Kasumi-1 (cell line): Measurements from ENCODE around the gene MTF2.
"Not testable (repeated sequence)": the region's sequence is repeated elsewhere in the genome, so short reads cannot be mapped to it uniquely, and the experiment has no call there.

Experiments
- DNase-seq, 2 experiments: peaks; one replicate each; lab custom pipeline; 2025; lab: John Stamatoyannopoulos, UW

The MTF2 gene

DNA sequence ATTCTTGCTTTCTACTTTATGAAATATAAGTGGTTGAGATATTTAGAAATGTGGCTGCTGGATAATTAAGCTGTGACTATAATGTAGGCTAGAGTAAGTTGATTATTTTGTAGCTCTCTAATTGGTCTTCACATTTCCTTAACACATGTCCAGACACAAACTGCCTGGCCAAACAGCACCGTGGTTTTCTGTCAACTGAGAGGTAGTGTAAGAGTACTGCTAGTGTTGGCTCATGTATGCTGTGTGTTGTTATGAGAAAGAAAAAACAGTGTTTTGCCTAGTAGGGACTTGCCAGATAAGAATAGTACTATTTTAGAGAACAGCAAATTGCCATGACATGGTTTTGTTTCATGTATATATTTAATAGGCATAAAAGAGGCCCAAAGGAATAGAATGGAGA lies 64.1 kb downstream of the MTF2 start:
- no peak for DNase-seq

DNA sequence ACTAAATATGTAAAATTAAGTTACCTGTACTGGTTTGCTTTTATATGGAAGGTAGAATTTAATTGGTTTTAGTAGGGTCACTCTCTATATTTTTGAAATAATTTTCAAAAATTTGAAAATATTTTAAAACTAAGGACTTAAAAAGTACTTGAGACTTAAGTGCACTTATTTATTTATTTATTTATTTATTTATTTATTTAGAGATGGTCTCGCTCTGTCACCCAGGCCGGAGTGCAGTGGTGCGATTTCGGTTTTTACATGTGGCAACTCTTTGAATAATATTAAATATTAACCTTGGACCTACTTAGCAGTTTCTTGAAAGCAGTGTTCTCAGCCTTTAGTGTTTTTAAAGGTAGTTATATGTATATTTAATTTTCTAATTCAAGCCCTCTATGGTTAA lies 64.7 kb downstream of the MTF2 start:
- no peak for DNase-seq

DNA sequence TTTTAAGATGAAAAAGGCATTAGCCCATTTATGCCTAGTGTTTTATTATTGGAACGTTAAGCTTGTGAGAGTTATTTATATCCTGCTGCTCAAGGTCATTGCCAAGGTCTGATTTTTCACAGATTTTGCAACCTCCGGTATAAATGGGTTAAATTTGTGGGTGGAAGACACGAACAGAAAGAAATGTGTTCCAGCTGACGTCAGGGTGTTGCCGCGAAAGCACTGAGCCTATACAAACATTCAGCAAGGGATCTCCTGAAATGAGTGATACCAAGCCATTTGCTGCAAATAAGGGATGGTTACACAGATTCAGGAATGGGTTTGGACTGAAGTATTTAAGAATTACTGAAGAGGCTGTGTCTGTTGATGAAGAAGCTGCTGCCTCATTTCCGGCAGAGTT lies 68.9 kb downstream of the MTF2 start:
- DNase-seq, result no peak

DNA sequence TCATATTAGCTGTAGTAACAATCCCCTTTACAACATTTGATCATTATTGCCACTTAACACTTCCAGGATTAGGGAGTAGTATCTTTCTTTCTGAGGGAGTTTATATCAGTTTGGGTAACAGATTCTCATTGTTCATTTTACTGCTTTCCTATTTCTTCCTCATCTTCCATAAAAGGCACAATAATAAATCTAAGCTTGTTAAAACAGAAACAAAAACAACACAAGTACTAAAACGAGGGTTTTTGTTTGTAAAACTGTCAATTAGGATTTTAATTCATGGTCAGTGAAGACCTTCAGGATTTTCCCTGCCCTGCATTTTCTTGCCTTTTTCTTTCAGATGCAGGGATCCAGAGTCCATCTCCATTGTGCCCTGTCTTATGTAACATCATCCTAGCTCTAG lies 71.6 kb downstream of the MTF2 start:
- no peak for DNase-seq

DNA sequence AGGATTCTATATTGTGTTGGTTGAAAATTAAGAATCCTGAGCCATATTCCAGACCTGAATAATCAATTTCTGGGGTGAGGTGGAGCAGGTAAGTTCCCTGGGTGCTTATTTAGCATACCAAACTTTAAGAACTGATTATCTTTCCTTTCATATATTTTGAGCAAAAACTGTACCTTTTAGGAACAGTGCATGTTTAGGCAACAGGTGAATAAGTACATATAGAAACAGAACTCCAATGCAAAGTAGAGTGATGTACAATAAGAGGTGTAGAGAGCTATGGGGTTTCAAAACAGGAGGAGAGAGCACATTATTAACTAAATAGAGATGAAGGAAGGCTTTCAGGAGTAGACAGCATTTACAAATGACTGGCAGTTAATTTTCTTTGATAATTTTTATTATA lies 72.4 kb downstream of the MTF2 start:
- no peak for DNase-seq

DNA sequence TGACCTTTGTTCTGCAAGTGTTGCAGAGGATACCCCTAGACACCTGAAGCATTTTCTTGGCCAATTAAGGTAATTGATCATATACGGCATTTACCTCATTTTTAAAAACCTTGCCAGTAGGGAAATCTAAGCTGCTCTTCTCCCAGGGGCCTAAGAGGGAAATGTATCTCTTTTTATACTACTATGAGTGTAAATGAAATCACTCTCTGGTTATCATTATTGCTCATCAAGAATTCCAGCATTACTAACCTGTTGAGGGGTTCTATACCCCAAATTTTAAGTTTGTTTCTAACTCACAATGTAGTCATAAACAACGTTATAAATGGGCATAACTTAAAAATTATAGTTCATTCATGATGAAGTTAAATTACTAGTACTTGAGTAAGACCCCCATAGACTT lies 73.8 kb downstream of the MTF2 start:
- DNase-seq, result no peak

DNA sequence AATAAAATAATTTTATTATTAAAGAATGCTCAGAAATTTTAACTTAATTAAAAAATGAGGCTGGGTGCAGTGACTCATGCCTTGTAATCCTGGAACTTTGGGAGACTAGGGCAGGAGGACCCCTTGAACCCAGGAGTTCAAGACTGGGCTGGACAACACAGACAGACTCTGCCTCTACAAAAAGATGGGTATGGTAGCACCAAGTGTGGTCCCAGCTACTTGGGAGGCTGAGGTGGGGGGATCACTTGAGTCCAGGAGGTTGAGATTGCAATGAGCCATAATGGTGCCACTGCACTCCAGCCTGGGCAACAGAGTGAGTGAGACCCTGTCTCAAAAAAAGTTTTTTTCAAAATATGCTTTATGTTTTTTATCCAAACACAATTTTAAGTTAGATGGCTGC lies 75.8 kb downstream of the MTF2 start:
- no peak for DNase-seq

DNA sequence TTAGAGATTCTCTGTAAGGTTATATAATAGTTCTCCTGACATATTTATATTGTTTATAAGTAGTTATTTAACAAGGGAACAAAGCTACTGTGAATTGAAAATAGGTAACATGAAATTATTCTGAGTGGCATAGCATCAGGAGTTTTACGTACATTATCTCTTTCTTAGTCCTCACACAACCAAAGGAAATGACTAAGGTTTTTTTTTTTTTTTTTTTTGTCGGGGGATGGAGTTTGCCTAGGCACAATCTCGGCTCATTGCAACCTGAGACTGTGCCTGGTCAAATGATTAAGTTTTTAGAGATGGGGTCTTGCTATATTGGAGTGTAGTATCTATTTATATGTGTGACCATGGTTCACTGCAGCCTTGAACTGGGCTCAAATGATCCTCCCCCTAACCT lies 76.3 kb downstream of the MTF2 start:
- DNase-seq, result no peak

DNA sequence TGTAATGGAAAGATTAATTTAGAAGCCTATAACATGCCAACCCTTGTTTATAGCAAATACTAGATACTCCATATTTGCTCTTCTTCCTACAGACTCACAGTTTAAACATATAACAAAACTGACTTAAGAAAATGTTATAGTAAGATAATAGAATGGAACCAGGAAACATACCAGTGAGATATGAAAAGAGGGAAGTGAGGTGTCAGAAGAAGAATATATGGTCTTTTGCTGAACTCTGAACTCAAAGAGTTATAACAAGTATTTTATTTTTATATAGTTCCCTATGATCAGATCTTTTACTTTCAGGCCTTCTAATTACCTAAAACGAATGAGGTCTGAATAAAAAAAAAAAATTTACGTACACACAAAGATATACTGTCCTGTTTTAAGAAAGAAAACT lies 80.3 kb downstream of the MTF2 start:
- DNase-seq, result no peak

DNA sequence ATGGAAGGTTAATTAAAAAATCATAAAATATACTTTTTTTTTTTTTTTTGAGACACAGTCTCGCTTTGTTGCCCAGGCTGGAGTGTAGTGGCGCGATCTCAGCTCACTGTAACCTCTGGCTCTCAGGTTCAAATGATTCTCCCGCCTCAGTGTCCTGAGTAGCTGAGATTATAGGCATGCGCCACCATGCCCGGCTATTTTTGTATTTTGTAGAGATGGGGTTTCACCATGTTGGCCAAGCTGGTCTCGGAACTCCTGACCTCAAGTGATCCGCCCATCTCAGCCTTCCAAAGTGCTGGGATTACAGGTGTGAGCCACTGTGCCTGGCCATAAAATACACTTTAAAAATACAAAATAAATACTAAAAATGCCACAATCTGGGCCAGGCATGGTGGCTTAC lies 84.2 kb downstream of the MTF2 start:
- DNase-seq, result not testable (repeated sequence)

DNA sequence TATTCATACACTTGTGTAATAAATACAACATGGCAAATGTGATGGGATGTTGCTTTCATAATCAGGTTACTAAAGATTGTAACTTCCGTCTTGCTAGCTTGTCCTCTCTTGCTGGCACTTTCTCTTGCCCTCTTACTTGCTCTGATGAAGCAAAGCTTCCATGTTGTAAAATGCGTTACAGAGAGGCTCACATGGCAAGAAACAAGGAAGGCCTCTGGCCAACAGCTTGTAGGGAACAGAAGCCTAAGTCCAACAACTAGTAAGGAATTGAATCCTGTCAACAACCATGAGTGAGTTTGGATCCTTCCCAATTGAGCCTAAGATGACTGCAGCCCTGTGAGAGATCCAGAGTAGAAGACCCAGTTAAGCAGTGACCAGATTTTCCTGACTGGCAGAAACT lies 85.7 kb downstream of the MTF2 start:
- no peak for DNase-seq

DNA sequence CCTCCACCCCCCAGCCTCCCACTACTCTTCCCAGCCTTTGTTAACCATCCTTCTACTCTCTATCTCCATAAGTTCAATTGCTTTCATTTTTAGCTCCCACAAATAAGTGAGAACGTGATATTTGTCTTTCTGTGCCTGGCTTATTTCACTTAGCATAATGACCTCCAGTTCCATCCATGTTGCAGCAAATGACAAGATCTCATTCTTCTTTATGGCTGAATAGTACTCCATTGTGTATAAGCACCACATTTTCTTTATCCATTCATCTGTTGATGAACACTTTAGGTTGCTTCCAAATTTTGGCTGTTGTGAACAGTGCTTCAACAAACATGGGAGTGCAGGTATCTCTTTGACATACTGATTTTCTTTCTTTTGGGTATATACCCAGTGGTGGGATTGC lies 86.8 kb downstream of the MTF2 start:
- not testable (repeated sequence) for DNase-seq

DNA sequence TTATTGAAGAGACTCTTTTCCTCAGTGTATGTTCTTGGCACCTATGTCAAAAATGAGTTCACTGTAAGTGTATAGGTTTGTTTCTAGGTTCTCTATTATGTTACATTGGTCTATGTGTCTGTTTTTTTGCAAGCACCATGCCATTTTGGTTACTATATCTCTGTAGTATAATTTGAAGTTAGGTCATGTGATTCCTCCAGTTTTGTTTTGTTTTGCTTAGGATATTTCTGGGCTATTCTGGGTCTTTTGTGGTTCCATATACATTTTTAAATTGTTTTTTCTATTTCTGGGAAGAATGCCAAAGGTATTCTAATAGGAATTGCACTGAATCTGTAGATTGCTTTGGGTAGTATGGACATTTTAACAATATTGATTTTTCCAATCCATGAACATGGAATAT lies 87.9 kb downstream of the MTF2 start:
- DNase-seq, result no peak

DNA sequence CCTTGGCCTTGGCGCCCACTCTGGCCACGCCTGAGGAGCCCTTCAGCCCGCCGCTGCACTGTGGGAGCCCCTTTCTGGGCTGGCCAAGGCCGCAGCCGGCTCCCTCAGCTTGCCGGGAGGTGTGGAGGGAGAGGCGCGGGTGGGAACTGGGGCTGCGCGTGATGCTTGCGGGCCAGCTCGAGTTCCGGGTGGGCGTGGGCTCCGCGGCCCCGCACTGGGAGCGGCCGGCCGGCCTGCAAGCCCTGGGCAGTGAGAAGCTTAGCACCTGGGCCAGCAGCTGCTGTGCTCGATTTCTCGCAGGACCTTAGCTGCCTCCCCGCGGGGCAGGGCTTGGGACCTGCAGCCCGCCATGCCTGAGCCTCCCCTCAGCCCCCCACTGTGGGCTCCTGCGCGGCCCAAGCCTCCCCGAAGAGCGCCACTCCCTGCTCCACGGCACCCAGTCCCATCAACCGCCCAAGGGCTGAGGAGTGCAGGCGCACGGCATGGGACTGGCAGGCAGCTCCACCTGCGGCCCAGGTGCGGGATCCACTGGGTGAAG lies 91.1 kb downstream of the MTF2 start:
- not testable (repeated sequence) for DNase-seq

DNA sequence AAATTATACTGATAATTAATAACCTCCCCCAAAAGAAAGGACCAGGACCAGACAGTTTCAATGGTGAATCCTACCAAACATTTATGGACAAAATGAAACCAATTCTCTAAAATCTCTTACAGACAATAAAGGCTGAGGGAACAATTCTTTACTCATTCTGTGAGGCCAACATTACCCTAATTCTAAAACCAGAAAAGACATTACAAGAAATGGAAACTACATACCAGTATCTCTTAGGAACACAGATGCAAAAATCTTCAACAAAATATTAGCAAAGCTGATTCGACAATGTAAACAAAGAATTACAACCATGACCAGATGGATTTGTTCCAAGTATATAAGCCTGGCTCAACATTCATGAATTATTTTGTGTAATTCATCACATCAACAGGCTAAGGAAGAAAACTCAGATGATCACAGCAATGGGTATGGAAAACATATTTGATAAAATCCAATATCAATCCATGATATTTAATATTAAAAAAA lies 92.5 kb downstream of the MTF2 start:
- DNase-seq, result no peak

DNA sequence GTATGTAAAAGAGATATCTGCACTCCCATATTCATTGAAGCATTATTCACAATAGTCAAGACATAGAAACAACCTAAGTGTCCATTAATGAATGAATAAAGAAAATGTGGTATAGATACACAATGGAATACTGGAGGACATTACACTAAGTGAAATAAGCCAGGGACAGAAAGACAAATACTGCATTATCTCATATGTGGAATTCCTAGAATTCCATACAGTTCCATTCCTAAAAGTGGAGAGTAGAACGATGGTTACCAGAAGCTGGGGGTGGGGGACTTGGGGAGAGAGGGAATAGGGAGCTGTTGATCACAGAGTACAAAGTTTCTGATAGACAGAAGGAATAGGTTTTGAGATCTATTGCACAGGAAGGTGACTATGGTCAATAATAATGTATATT lies 93.7 kb downstream of the MTF2 start:
- no peak for DNase-seq

DNA sequence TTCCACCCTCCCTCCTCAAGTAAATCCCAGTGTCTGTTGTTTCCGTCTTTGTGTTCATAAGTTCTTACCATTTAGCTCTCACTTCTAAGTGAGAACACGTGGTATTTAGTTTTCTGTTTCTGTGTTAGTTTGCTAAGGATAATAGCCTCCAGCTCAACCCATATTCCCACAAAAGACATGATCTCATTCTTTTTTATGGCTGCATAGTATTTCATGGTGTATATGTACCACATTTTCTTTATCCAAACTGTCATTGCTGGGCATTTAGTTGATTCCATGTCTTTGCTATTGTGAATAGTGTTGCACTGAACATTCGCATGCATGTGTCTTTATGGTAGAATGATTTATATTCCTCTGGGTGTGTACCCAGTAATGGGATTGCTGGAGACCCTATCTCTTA lies 95.6 kb downstream of the MTF2 start:
- DNase-seq, result not testable (repeated sequence)

DNA sequence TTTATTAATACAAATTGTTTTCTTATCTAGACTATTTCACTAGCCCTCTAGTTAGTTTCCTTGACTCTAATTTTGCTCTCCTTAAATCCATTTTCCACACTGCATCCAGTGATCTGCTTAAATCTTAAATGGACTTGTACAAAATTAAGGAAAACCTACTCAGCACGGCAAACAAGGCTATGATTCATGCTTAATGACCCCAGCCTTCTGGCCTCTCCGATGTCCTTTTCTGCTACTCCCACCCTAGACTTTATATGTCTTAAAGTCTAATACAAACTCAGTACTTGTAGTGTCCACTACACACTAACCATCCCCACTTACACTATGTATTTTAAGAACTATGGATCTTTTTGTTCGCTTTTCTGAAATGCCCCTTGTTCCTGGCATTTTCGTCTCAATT lies 98.9 kb downstream of the MTF2 start:
- peak in 1 of 2 experiments; percentile 15 for DNase-seq

DNA sequence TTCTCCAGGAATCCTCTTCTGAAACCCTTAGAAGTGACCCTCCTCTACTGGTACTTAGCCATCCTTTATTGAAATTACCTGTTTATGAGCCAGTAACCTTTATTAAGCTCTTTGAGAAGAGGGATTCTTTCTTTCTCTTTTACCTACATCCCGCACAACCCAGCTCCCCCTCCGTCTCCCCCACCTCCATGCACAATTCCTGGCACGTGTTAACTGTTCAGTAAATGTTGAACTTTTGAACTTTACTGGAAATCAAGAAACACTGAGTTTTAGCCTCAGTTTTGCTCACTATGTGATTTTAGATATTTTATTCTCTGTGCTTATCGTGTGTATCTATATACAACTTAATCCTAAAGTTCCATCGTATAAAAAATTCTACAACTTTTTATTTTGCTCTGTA lies 99.3 kb downstream of the MTF2 start:
- no peak for DNase-seq

DNA sequence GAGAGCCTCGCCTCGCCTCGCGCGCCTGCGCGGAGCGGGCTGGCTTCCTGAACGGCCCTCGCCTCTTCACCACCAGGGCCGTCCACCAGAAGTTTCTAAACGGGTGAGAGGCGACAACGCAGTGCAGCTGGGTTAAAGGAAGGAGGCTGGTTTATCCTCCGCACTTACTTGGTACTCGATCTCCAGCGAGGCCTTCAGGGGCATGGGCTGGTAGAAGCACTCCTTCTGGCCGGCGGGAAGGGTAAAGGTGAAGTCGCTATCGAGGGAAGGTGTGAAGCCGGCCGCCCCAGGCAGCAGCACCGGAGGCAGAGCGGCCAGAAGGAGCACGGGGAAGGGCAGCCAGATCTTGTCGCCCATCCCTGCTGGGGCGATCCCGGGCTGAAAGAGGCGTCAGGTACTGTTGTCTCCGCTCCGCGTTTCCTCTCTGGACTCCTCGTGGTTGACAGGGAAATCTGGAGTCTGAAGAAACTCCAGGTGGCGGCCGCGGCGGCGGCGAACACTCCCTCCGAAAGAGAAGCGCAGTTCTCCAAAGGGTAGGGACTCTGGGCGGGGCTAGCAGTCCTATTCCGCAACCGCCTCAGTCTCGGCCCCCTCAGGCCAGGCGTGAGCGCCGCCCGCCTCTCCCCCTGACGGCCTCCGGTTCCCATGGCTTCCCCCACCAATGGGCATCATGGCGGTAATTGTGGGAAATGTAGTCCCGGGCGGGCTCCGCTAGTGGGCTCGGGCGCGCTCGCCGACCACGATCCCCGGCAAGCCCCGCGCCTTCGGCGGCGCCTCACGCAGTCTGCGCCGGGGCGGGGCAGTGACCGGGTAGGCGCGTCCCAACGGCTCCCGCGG lies 101.0 kb downstream of the MTF2 start, which contains the start of gene TMED5:
Gene TMED5 (minus strand): TSS at position 528 of the 837 bp plus-strand sequence. CDS start 171 bp downstream, at position 357.
- DNase-seq, result peak; percentile 96 to 97

DNA sequence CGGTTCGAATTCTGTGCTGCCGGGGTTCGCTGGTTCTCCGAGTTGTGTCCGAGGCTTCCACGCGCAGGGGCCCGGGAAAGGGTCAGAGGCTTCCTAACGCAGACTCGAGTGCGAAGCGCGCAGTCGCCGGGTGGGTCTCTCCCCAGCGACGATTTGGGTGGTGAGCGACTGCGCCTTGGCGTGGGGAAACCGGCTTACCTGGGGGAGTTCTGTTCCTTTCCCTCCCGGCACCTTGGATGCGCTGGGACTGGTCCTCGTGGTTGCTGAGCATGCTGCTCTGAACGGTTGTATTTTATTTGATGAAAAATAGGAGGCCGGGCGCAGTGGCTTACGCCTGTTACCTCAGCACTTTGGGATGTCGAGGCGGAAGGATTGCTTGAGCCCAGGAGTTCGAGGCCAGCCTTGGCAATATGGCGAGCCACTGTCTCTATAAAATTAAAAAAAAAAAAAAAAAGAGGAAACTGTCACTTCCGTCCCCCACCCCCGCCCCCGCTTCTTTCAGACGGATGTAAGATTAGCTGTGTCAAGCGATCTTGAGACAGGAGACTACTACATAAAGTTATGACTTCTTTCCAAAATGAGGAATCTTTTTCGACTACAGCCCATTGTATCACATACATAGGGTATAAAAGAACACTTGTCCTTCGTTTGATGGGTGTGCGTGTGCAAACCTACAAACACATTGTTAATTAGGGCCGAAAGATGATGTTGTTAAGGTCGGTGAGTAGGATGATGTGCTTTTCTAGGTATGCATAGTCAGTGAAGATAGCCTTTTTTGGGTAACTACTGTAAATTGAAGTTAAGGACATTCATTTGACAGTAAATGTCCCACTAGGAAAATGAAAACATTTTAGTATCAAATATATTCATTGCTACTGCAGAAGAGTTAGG lies 101.9 kb downstream of the MTF2 start, which contains the start of gene CCDC18:
Gene CCDC18 (plus strand): TSS at position 2 of the 891 bp plus-strand sequence. CDS start 2,638 bp downstream, outside the sequence.
- peak; percentile 67 to 69 for DNase-seq

DNA sequence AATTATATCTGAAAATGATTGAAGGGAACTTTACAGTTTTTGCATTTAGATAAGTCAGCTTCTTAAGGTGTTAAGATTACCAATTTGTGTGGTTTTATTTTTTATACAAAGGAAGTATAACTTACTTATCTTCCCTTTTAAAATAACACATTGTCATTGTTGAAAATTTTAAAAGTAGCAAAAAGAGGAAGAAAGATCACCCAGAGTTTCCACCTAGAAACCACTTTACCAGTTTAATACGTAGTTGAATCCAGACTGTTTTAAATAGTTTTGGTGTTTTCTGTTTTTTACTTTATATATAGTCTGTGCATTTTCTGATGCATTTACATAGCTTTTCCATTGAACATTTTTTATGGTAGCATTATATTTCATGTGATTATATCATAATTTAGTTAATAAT lies 107.6 kb downstream of the MTF2 start:
- DNase-seq, result peak; percentile 74 to 80
